ENCODE results near the gene USH1C. TPM values are rescaled to one million over a fixed set of nuclear protein-coding genes. Genes with fewer than 3 reads are reported as not detected.

USH1C gene
- total RNA-seq, 1 donor = not detected

DNA sequence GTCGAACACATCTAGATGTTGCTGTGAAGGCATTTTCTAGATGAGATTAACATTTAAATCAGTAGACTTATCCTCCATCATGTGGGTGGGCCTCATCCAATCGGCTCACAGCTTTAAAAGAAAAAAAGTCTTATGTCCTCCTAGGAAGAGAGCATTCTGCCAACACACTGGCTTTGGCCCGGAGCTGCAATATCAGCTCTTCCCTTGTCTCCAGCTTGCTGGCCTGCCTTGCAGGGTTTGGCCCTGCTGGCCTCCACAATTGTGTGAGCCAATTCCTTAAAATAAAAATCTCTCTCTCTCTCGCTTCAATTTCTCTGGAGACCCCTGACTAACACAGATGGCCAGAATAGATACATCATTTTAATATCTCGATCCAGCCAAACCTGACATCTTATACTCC, 54.5 kb downstream of the USH1C start:
- Histone ChIP-seq H3K4me3 (ENCODE audit: insufficient read depth, low read length) (no peak overlapping the region), H3K27me3 (ENCODE audit: insufficient read depth, low read length) (peaks cover 16% of the 10 kb centered on the region), H3K9me3 (ENCODE audit: low read depth, low read length) (no peaks in the 10 kb centered on the region), H3K4me1 (ENCODE audit: insufficient read depth, low read length) (no peaks in the 10 kb centered on the region), H3K36me3 (ENCODE audit: insufficient read depth, low read length) (no peaks in the 10 kb centered on the region), H4K20me1 (ENCODE audit: insufficient read depth, low read length) (no peaks in the 10 kb centered on the region), H3K4me2 (ENCODE audit: insufficient read depth, low read length) (no peak overlapping the region), H3K27ac (ENCODE audit: low read depth, low read length) (no peak overlapping the region), H2AFZ (ENCODE audit: low read length) (no peak overlapping the region), H3K79me2 (ENCODE audit: insufficient read depth, low read length) (no peaks in the 10 kb centered on the region)
- no peak for TF ChIP-seq CTCF (IDR thresholded peaks at IDR 0.05; ENCODE audit: extremely low read depth, low read depth, low read length)
- no peak for DNase-seq (ENCODE audit: insufficient read length, low spot score, missing footprints)

GRCh38 chr11:17488563-17488962, 55.7 kb downstream of the USH1C start:
- peaks cover 14% of the 10 kb centered on the region for H3K27me3 ChIP-seq (ENCODE audit: insufficient read depth, low read length)
- H3K9me3 ChIP-seq (ENCODE audit: low read depth, low read length) = no peaks in the 10 kb centered on the region
- H3K36me3 ChIP-seq (ENCODE audit: insufficient read depth, low read length) = no peaks in the 10 kb centered on the region
- no peaks in the 10 kb centered on the region for H3K79me2 ChIP-seq (ENCODE audit: insufficient read depth, low read length)
- H3K27ac ChIP-seq (ENCODE audit: low read depth, low read length) = no peak overlapping the region
- no peaks in the 10 kb centered on the region for H4K20me1 ChIP-seq (ENCODE audit: insufficient read depth, low read length)
- H3K4me1 ChIP-seq (ENCODE audit: insufficient read depth, low read length) = no peaks in the 10 kb centered on the region
- DNase-seq (ENCODE audit: insufficient read length, low spot score, missing footprints) = no peak
- no peak overlapping the region for H3K4me3 ChIP-seq (ENCODE audit: insufficient read depth, low read length)
- H3K4me2 ChIP-seq (ENCODE audit: insufficient read depth, low read length) = no peak overlapping the region
- TF ChIP-seq CTCF (IDR thresholded peaks at IDR 0.05; ENCODE audit: extremely low read depth, low read depth, low read length) = no peak
- no peak overlapping the region for H2AFZ ChIP-seq (ENCODE audit: low read length)

DNA sequence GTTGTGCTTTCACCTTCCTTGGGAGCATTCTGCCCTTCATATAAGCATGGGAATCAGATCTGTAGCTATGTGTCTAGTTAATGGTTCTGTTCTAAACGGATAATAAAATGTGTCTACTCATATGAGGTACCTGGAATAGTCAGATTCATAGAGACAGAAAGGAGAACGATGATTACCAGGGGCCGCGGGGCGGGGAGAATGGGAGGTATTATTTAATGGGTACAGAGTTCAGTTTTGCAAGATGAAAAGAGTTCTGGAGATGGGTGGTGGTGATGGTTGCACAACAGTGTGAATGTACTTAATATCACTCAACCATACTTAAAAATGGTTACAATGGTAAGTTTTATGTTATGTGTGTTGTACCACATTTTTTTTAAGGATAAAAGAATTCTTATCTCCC, 57.6 kb downstream of the USH1C start:
- Histone ChIP-seq H3K4me2 (ENCODE audit: insufficient read depth, low read length) (no peak overlapping the region), H3K27ac (ENCODE audit: low read depth, low read length) (no peak overlapping the region), H3K9me3 (ENCODE audit: low read depth, low read length) (no peaks in the 10 kb centered on the region), H4K20me1 (ENCODE audit: insufficient read depth, low read length) (no peaks in the 10 kb centered on the region), H3K36me3 (ENCODE audit: insufficient read depth, low read length) (no peaks in the 10 kb centered on the region), H3K27me3 (ENCODE audit: insufficient read depth, low read length) (peaks cover 14% of the 10 kb centered on the region), H3K4me3 (ENCODE audit: insufficient read depth, low read length) (no peak overlapping the region), H3K4me1 (ENCODE audit: insufficient read depth, low read length) (no peaks in the 10 kb centered on the region), H3K79me2 (ENCODE audit: insufficient read depth, low read length) (no peaks in the 10 kb centered on the region), H2AFZ (ENCODE audit: low read length) (no peak overlapping the region)
- no peak for TF ChIP-seq CTCF (IDR thresholded peaks at IDR 0.05; ENCODE audit: extremely low read depth, low read depth, low read length)
- no peak for DNase-seq (ENCODE audit: insufficient read length, low spot score, missing footprints)

DNA sequence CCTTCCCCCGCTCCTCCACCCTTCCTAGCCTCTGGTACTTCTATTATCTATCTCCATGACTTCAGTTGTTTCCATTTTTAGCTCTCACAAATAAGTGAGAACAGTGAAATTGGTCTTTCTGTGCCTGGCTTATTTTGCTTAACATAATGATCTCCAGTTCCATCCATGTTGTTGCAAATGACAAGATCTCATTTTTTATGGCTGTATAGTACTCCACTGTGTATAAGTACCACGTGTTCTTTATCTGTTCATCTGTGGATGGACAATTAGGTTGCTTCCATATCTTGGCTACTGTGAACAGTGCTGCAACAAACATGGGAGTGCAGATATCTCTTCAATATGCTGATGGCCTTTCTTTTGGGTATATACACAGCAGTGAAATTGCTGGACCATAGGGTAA, 60.7 kb downstream of the USH1C start:
- no peak for TF ChIP-seq CTCF (IDR thresholded peaks at IDR 0.05; ENCODE audit: extremely low read depth, low read depth, low read length)
- Histone ChIP-seq H3K27me3 (ENCODE audit: insufficient read depth, low read length) (peaks cover 13% of the 10 kb centered on the region), H2AFZ (ENCODE audit: low read length) (no peak overlapping the region), H4K20me1 (ENCODE audit: insufficient read depth, low read length) (no peaks in the 10 kb centered on the region), H3K4me1 (ENCODE audit: insufficient read depth, low read length) (no peaks in the 10 kb centered on the region), H3K4me3 (ENCODE audit: insufficient read depth, low read length) (no peak overlapping the region), H3K4me2 (ENCODE audit: insufficient read depth, low read length) (no peak overlapping the region), H3K9me3 (ENCODE audit: low read depth, low read length) (no peaks in the 10 kb centered on the region), H3K27ac (ENCODE audit: low read depth, low read length) (no peak overlapping the region), H3K79me2 (ENCODE audit: insufficient read depth, low read length) (no peaks in the 10 kb centered on the region), H3K36me3 (ENCODE audit: insufficient read depth, low read length) (no peaks in the 10 kb centered on the region)
- no peak for DNase-seq (ENCODE audit: insufficient read length, low spot score, missing footprints)
